HG03060 (cell line): Measurements from ENCODE around the gene PRRT2.

Experiments
- ATAC-seq: cut with Tn5 transposase; IDR thresholded peaks from one replicate; pipeline ENCODE4 v1.9.1; 2021; ENCODE audit warnings: low read depth, moderate number of reproducible peaks; ENCODE audit not compliant: unreplicated experiment

The PRRT2 gene

GRCh38 chr16:29854520-29855100 lies 42.6 kb downstream of the PRRT2 start:
- ATAC-seq, result no peak

GRCh38 chr16:29857133-29857760 lies 45.3 kb downstream of the PRRT2 start:
- no peak for ATAC-seq

GRCh38 chr16:29858149-29858849 lies 46.3 kb downstream of the PRRT2 start:
- no peak for ATAC-seq

GRCh38 chr16:29858974-29859373 lies 47.0 kb downstream of the PRRT2 start:
- ATAC-seq, result no peak

- no peak for ATAC-seq
Observed at GRCh38 chr16:29860218-29860617, 48.2 kb downstream of the PRRT2 start.

GRCh38 chr16:29862383-29862883 lies 50.4 kb downstream of the PRRT2 start:
- ATAC-seq, result peak; percentile 7

- ATAC-seq, result peak; percentile 74
Observed at GRCh38 chr16:29862884-29863668, 51.1 kb downstream of the PRRT2 start, which contains the start of gene CDIPT. Gene CDIPT, minus strand, starts transcription at chr16:29863226. Its CDS starts 369 bp downstream, at chr16:29862857.

- no peak for ATAC-seq
Observed at GRCh38 chr16:29863669-29863984, 51.6 kb downstream of the PRRT2 start.

- no peak for ATAC-seq
Observed at GRCh38 chr16:29864205-29864604, 52.2 kb downstream of the PRRT2 start.
